NCI-H1092 (cell line): ENCODE data around the gene TSPAN3.
A peak's percentile ranks its signal among the peaks of the same experiment; 100 is the strongest.

Experiments used
- DNase-seq: peaks from one replicate; lab custom pipeline; 2025; lab: John Stamatoyannopoulos, UW

TSPAN3 gene

DNA sequence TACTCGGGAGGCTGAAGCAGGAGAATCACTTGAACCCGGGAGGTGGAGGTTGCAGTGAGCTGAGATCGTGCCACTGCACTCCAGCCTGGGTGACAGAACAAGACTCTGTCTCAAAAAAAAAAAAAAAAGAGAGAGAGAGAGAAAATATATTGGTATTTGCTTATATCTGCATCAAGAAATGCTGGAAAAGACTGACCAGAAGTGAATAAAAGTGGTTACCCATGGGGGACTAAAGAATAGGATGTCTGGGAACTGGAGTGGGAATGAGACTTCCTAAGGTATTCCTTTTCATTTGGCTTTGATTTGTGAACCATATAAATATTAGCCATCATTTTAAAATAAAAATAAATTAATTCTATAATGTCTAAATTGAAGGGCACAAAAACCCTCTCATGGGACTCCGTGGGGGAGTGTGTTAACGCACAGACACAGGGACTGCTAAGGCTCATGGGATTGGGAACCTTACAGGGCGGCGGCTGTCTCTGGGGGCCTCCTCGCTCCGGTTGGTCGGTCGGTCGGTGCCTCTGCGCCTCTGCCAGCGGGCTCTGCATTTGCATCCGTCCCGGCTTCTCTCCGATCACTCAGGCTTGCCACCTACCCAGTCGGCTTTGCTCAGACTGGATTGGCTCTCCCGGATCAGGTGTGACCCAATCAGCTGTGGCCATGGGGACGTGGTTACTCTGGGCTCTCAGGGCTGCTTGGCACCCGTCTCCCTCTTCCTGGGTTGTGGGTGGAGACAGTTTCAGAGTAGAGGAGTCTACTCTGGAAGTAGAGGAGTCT, 12.7 kb upstream of the TSPAN3 start:
- DNase-seq, result peak; percentile 77

GRCh38 chr15:77081971-77082370, 11.1 kb upstream of the TSPAN3 start:
- no peak for DNase-seq

GRCh38 chr15:77076323-77076915, 5.5 kb upstream of the TSPAN3 start:
- no peak for DNase-seq

GRCh38 chr15:77075528-77075927, 4.6 kb upstream of the TSPAN3 start:
- no peak for DNase-seq

GRCh38 chr15:77074350-77074749, 3.4 kb upstream of the TSPAN3 start:
- no peak for DNase-seq

DNA sequence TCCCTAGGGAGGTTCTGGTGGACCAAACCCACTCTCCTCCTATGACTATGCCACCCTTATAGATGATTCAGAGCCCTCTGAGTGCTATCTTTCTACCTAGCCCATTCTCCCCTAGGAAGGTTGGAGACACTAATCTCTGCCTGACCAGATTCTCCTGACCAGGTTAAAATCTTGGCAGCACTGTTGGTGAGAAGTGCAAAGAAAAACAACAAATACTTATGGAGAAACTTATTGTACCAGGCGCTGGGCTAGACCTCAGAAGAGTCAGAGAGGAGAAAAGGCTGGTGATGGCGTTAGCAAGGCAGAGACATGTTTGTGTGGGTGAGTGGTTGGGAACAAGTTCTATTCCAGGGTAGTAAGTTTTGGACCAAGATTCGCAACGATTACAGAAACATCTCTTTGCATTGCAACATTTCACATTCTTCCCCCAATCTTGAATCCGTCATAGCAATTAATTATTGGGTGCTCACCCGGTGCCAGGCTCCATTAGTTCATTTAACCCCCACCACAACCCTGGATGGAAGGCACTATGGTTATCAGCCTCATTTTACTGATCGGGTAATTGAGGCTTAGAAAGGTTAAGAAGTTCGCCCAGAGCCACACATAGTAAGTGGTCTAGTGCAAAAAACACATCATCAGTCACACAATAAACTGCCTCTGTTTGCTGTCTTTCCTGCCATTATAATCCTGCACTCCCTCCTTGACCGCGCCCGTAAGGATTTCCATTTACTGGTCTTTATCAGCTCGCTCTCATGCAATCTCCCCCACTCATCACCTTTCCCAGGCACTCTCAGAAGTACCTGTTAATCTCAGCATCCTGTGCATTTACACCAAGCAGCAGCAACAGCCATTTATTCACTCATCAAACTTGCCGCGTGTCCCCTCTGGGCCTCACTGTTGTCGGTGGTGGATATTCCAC, 655 bp upstream of the TSPAN3 start:
- DNase-seq, result no peak

DNA sequence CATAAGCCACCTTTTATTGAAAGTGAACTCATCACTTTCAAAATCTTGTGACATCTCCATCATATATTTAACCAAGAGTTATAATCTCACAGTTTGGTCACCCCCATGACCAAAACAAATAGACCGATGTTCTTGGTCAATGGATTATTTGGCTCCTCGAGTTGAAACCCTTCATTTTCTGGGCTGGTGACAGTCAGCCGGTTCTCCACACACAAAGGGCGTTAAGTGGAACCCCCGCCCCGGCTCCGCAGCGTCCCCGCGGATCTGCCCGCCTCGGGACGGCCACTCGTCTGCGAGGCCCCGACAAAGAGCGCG, 772 bp downstream of the TSPAN3 start:
- no peak for DNase-seq

- no peak for DNase-seq
Measured at GRCh38 chr15:77069521-77070121, 1.3 kb downstream of the TSPAN3 start.

DNA sequence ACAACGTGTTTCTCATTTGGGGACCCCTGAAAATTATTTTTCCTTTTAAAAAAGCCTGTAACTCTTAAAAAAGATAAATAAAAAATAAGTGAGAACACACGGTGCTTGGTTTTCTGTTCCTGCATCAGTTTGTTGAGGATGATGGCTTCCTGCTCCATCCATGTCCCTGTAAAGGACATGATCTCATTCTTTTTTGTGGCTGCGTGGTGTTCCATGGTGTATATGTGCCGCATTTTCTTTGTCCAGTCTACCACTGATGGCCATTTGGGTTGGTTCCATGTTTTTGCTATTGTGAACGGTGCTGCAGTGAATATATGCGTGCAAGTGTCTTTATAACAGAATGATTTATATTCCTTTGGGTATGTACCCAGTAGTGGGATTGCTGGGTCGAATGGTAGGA, 2.3 kb downstream of the TSPAN3 start:
- no peak for DNase-seq

DNA sequence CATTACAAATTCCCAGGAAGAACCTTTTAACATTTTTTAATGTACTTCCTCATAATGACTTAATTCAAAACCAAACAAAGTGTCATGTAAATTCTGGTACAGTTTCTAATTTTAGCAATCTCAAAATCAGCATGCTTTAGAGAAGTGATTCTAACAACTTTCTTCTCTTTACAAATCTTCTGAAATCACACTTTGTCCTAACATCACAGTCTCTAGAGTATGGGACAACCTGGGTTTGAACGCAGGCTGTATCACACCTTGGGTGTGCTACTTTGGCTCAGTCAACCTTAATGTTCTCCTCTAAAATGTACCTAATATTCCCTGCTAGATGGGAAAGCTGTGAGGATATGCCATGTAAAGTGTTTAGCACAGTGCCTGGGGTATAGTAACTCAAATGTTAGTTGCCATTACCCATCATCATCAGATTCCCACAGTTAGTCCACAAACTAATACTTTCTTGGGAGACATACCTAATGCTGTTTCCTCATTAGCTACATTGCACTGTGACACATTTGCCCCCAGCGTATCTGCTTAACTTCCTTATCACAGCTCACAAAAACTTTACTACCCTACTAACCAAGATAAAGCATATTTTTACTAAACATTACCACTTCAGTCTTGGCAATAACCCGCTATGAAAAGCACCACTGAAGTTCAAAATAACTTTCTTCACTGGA, 3.1 kb downstream of the TSPAN3 start:
- DNase-seq, result no peak

GRCh38 chr15:77066971-77067690, 3.8 kb downstream of the TSPAN3 start:
- DNase-seq, result no peak

DNA sequence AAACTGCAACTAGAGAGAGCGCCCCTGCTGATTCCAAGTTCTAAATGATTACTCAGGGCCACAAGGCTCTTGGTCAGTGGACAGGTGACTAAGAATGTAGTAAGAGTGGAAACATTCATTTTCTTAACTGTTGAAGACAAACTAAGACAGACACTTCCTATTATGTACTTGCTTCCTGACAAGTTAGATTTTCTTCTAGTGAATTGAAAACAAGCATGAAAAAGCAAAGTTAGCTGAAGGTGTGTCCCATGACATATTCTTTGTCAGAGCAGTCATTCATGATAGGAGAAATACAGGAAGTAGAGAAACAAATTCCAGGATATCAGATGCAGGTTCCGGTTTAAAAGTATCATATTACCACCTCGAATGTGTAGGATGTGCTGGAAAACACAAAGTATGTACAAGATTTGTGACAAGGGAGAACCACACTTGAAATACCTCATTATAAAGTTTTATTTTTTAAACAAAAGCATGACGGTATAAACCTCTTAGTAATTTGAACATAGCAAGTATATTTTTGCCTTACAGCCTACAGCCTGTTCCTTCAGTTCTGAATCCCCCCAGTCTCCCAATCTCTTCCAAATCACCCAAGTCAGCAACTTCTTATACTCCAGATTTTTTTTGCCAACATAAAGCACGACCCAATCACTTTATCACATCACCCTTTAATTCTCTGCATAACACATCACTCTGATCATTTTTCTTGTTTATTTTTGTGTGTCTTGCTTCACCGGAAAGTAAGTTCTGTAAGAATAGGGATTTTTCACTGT, 6.2 kb downstream of the TSPAN3 start:
- no peak for DNase-seq

GRCh38 chr15:77064063-77064462, 6.8 kb downstream of the TSPAN3 start:
- no peak for DNase-seq

DNA sequence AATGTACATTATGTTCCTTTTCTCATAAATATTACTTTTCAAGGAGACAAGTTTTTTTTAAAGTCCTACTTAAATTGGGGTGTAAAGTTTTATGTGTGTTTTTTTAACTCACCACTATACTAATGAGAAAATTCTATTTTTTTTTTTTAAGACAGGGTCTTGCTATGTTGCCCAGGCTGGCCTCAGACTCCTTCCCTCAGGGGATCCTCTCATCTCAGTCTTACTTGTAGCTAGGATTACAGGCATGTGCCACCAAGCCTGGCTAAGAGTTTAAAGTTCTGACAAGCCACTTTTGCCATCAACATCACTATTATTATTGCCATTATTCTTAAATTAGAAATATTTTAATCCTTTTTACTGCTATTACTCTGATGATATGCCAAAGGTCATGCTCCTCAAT, 7.7 kb downstream of the TSPAN3 start:
- no peak for DNase-seq

DNA sequence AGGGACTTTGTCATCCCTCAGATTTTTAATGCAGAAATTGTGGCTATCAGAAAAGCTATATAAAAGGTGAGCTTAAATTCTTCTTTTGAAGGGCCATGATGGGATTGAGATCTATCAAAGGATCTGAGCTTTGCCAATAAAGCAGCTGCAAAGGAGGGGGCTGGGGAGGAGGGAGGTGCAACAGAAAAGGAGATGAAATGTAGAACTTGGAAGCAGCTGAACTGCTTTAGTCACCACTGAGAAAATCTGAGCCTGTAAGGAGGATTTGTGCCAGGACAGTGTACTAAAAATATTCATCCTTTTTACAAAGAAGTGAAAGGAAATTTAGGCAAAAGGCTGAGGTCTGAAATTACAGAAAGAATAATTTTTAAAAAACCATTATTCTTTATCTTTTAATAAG, 10.4 kb downstream of the TSPAN3 start:
- DNase-seq, result no peak

GRCh38 chr15:77059786-77060361, 11.0 kb downstream of the TSPAN3 start:
- DNase-seq, result no peak

DNA sequence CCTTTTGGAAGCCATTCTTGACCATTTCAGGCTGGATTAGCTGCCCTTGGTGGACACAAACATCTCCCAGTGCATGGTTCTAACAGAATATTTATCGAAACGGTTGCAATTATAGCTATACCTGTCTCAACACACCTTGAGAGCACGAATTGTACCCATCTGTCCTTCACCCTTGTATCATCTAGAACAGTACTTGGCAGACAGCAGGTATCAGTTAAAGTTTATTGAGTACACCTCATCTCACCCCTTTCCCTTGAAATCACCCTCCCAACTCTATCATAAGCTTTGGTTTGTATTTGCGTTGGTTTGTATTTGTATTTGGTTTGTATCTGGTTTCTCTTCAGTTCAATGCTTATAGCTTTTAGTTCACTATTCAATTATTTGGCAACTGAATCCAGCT, 12.4 kb downstream of the TSPAN3 start:
- DNase-seq, result no peak

DNA sequence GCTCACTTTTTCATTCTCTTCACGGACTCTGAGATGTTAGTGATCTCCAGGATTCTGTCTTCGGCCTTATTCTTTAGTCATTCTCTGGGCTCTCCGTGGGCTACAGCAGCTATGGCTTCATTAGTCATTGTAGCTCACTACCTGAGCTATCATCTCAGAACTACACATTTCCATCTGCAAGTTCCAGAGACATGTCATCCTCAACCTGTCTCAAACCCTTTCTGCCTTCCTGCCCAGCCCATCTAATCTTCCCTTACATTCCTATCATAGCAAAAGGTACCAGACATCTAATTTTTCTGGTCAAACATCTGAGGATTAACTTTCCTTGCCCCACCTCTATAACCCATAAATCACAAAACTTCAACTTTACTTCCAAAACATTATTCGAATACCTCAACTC, 13.2 kb downstream of the TSPAN3 start:
- no peak for DNase-seq

DNA sequence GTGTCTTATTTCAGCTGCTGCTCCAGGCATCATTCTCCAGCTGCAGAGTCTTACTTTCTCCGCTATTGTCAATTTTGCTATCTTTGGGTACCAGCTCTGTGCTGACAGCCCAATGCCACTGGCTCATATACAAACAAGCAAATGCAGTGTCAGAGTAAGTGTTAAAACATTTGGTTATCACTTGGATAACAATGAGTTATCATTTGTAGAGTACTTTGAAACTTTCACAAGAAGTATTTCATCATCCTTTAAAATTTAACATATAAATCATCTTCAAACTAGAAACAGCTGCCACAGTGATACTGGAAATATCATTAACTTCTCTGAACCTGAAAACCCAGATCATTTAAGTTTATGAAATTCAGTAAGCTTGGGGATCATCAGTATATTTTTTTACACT, 13.8 kb downstream of the TSPAN3 start:
- no peak for DNase-seq

DNA sequence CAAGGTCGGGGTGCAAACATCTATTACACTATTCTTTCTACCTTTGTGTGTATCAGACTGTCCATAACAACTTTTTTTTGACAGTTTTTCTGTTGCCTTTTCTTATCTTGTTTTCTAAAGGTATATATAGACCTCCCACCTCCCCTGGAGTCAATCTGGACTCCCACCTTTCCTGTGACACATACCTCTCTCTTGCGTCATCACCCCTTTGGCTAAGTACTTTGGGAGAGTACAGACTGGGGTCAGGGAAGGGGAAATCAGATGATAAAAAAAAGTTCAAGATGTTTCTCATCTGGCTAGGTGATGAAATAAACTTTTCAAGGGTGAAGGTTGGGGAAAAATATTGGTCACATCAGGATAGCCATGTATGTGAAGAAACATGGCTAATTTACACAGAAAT, 17.2 kb downstream of the TSPAN3 start:
- DNase-seq, result no peak
